Measurements from ENCODE around the gene HMCN1.

Gene HMCN1

GRCh38 chr1:186091222-186091720 is 357.1 kb downstream of the HMCN1 start:
- H3K79me2 ChIP-seq (ENCODE audit: control insufficient read depth, low read length): no peaks in the 10 kb centered on the region
- no peaks in the 10 kb centered on the region for H3F3A ChIP-seq (ENCODE audit: control insufficient read depth, insufficient read depth)
- H4K20me1 ChIP-seq (ENCODE audit: control insufficient read depth, insufficient read depth, low read depth, low read length): no peaks in the 10 kb centered on the region
- no peaks in the 10 kb centered on the region for H3K4me1 ChIP-seq (ENCODE audit: control insufficient read depth, low read length)
- no peak for TF ChIP-seq CTCF (IDR thresholded peaks at IDR 0.05; ENCODE audit: low read depth, low read length, poor library complexity, severe bottlenecking)
- TF ChIP-seq EZH2phosphoT487 (IDR thresholded peaks at IDR 0.05; ENCODE audit: borderline replicate concordance, low read length): no peak
- no peak overlapping the region for H3K4me2 ChIP-seq (ENCODE audit: low read length)
- H3K4me3 ChIP-seq (ENCODE audit: low read length): no peak overlapping the region
- H3K27me3 ChIP-seq (ENCODE audit: control insufficient read depth, low read length): no peaks in the 10 kb centered on the region
- H3K27ac ChIP-seq (ENCODE audit: low read depth, low read length): no peak overlapping the region
- H3K36me3 ChIP-seq (ENCODE audit: control insufficient read depth, low read length): no peaks in the 10 kb centered on the region
- no peaks in the 10 kb centered on the region for H3K9me2 ChIP-seq (replicated peaks; ENCODE audit: control insufficient read depth, low read length)
- H3K9me3 ChIP-seq (ENCODE audit: control insufficient read depth, insufficient read depth, low read length): no peaks in the 10 kb centered on the region

- Histone ChIP-seq H3K27me3 (ENCODE audit: control insufficient read depth, low read length) (no peaks in the 10 kb centered on the region), H3K4me3 (ENCODE audit: low read length) (no peak overlapping the region), H3K36me3 (ENCODE audit: control insufficient read depth, low read length) (no peaks in the 10 kb centered on the region), H3K27ac (ENCODE audit: low read depth, low read length) (no peak overlapping the region), H3K9me3 (ENCODE audit: control insufficient read depth, insufficient read depth, low read length) (no peaks in the 10 kb centered on the region), H3K4me2 (ENCODE audit: low read length) (no peak overlapping the region), H3K4me1 (ENCODE audit: control insufficient read depth, low read length) (no peaks in the 10 kb centered on the region), H3F3A (ENCODE audit: control insufficient read depth, insufficient read depth) (no peaks in the 10 kb centered on the region), H4K20me1 (ENCODE audit: control insufficient read depth, insufficient read depth, low read depth, low read length) (no peaks in the 10 kb centered on the region), H3K79me2 (ENCODE audit: control insufficient read depth, low read length) (no peaks in the 10 kb centered on the region), H3K9me2 (replicated peaks; ENCODE audit: control insufficient read depth, low read length) (no peaks in the 10 kb centered on the region)
- TF ChIP-seq CTCF (IDR thresholded peaks at IDR 0.05; ENCODE audit: low read depth, low read length, poor library complexity, severe bottlenecking) (no peak), EZH2phosphoT487 (IDR thresholded peaks at IDR 0.05; ENCODE audit: borderline replicate concordance, low read length) (no peak)
These were observed 359.2 kb downstream of the HMCN1 start for GRCh38 chr1:186093437-186093836.

GRCh38 chr1:186094172-186094571 is 360.0 kb downstream of the HMCN1 start:
- no peaks in the 10 kb centered on the region for H3K9me3 ChIP-seq (ENCODE audit: control insufficient read depth, insufficient read depth, low read length)
- H4K20me1 ChIP-seq (ENCODE audit: control insufficient read depth, insufficient read depth, low read depth, low read length): no peaks in the 10 kb centered on the region
- no peak overlapping the region for H3K4me3 ChIP-seq (ENCODE audit: low read length)
- H3K27ac ChIP-seq (ENCODE audit: low read depth, low read length): no peak overlapping the region
- no peaks in the 10 kb centered on the region for H3K9me2 ChIP-seq (replicated peaks; ENCODE audit: control insufficient read depth, low read length)
- no peaks in the 10 kb centered on the region for H3F3A ChIP-seq (ENCODE audit: control insufficient read depth, insufficient read depth)
- H3K36me3 ChIP-seq (ENCODE audit: control insufficient read depth, low read length): no peaks in the 10 kb centered on the region
- H3K79me2 ChIP-seq (ENCODE audit: control insufficient read depth, low read length): no peaks in the 10 kb centered on the region
- H3K4me2 ChIP-seq (ENCODE audit: low read length): no peak overlapping the region
- H3K4me1 ChIP-seq (ENCODE audit: control insufficient read depth, low read length): 0 out of 2 replicates have a peak, but pooled peaks cover 2% of the 10 kb centered on the region
- TF ChIP-seq CTCF (IDR thresholded peaks at IDR 0.05; ENCODE audit: low read depth, low read length, poor library complexity, severe bottlenecking): no peak
- no peak for TF ChIP-seq EZH2phosphoT487 (IDR thresholded peaks at IDR 0.05; ENCODE audit: borderline replicate concordance, low read length)
- H3K27me3 ChIP-seq (ENCODE audit: control insufficient read depth, low read length): no peaks in the 10 kb centered on the region

Data from DOHH2 (cell line).